GM12801 (cell line): Measurements from ENCODE around the gene DNAJC6.

Experiments
- TF ChIP-seq, protein P1 (sequence below): IDR thresholded peaks from one replicate; pipeline ENCODE4 v1.5.1; 2011; ENCODE audit warnings: control low read depth; ENCODE audit not compliant: insufficient read length; ENCODE audit errors: extremely low read depth

The DNAJC6 gene

DNA sequence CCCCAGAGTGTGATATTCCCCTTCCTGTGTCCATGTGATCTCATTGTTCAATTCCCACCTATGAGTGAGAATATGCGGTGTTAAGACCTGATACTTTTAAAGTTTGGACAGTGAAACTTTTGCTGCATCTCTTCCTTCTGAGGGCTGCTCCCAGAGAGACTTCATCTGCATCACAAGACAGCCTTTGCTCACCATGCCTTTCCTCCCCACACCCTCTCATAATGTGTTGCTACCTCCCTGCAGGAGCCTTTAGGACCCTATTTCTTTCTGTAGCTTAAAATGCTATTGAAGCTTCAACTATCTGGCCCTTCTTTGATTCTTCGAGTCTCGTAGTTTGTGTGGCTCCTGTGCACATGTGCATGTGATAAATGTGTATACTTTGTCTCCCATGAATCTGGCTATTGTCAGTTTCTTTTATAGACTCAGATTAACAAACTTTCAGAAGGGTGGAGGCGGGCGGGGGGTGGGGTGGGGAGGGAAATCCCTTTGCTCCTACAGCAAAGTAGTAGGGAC is 134.8 kb downstream of the DNAJC6 start:
- TF ChIP-seq, protein P1, sequence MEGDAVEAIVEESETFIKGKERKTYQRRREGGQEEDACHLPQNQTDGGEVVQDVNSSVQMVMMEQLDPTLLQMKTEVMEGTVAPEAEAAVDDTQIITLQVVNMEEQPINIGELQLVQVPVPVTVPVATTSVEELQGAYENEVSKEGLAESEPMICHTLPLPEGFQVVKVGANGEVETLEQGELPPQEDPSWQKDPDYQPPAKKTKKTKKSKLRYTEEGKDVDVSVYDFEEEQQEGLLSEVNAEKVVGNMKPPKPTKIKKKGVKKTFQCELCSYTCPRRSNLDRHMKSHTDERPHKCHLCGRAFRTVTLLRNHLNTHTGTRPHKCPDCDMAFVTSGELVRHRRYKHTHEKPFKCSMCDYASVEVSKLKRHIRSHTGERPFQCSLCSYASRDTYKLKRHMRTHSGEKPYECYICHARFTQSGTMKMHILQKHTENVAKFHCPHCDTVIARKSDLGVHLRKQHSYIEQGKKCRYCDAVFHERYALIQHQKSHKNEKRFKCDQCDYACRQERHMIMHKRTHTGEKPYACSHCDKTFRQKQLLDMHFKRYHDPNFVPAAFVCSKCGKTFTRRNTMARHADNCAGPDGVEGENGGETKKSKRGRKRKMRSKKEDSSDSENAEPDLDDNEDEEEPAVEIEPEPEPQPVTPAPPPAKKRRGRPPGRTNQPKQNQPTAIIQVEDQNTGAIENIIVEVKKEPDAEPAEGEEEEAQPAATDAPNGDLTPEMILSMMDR, result no peak

DNA sequence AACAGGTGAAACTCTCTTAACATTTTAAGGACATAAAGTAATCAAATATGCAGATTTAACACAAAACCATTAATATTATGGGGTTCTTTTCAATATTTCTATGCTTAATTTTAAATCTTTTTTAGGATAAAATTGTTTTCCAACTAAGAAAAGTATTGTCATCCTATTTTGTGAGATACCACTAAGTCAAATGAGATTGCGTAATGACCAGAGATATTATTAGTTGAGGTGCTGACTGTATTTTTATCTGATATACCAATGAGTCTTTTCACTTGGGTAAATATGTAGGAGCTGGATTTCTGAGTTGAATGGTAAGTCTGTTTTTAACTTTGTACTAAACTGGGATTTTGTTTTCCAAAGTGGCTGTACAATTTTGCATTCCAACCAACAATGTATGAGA is 136.5 kb downstream of the DNAJC6 start:
- TF ChIP-seq, protein P1, result no peak

DNA sequence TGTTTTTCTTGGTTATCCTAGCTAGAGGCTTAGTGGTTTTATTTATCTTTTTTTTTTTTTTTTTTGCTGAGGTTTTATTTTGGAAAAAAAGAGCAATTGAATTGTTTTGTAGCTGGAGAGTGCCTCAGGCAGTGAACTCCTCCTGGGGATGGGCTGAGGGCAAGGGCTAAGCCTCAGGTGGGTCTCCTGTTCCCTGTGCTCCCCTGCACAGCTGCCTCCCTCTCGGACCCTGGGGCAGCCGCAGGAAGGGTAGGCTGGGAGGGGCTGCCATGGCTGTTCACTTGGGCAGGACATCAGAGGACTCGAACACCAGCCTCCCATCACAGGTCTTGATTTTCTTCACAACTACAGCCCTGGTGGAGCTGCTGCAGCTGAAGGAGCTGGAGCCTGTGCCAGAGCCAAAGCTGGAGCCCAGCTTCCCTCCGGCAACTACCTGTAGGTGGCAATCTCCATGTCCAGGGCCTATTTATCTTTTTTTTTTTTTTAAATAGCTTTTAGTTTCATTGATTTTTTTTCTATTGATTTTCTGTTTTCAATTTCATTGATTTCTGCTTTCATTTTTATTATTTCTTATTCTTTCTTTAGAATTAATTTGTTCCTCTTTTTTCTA is 140.0 kb downstream of the DNAJC6 start:
- TF ChIP-seq, protein P1, result no peak

DNA sequence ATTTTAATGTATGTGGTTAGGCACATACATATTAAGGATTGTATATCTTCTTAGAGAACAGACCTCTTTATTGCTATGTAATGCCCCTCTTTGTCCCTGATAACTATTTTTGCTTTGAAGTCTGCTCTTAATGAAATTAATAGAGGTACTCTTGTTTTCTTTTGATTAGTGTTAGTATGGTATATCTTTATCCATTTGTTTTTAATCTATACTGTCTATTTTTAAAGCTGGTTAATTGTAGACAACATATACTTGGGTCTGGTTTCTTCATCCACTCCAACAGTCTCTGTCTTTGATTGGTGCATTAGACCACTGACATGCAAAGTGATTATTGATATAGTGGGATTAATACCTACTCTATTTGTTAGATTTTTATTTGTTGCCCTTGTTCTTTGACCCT is 147.1 kb downstream of the DNAJC6 start:
- TF ChIP-seq, protein P1, result no peak

DNA sequence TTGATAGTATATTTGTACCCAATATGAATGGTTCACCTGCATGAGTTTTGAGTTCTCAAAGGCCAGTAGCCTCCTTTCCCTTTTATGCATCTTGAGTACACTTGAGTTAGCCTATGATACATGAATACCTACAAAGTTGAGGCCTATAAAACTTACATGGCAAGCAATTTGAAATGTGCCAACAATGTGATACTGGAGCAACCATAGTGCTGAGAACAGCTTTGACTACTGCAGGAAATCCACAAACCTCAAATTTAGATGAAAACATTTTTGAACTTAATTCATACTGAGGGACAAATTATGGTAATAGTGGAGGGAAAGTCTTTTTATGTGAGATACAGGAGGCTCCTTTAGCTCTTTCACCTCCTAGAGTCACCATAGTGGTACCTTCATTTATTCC is 148.5 kb downstream of the DNAJC6 start:
- TF ChIP-seq, protein P1, result no peak

DNA sequence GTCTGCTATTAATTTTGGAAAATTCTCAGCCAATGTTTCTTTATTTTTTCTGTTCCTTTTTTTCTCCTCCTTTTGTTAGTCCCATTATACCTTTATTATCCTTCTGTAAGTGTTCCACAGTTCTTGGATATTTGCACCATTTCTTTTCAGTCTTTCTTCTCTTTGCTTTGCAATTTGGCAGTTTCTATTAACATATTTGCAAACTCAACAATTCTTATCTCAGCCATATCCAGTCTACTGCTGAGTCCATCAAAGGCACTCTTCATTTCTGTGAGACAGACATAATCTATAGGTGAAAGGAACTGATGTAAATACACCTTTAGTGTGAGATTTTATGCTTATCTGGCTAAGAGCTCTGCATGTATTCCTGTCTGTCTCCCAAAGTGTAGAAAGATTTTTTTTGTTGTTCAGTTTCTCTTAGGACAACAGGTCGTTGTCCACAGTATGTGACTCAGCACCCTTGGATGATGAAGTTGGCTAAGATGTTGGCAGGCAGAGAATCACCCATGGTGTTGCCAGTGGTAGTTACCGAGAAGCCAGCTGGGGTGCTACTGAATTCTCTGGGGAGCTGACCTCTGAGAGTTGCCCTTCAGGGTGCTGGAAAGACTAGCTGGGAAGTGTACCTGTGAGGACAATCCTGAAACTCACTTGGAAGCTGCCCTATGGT is 149.5 kb downstream of the DNAJC6 start:
- TF ChIP-seq, protein P1, result no peak

DNA sequence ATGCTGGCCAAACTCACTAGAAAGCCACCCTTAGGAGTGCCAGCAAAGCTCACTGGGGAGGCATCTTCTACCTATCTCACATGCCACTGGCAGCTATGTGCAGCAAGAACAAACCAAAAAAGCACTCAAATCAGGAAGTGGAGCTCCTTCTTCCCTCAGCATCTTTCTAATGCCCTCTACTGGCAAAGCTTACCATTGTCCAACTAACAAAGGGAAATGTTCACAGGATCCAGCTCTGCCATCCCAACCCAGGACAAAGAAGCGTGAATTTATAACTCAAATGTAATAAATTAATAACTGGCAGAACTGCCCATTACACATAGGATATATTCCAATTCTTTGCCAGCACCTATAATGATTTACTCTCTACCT is 150.0 kb downstream of the DNAJC6 start:
- TF ChIP-seq, protein P1, result no peak
